A549 (cell line): Measurements from ENCODE around the gene KCNG1. TPM values are rescaled to one million over a fixed set of nuclear protein-coding genes. Genes with fewer than 3 reads are reported as not detected.

Experiments used
- ATAC-seq, 2 experiments: fragments of 200-7000 bp in 1 of 2; fragments of >200 bp in 1 of 2; cut with Nextera tagmentation in 1 of 2; cut with Tn5 transposase in 1 of 2; 3 replicates each; pipeline versions ENCODE4 v1.8.0 to v1.9.1; 2018 to 2020; ENCODE audit warnings: mild to moderate bottlenecking in 1 of 2, moderate library complexity in 1 of 2
- CTCF ChIA-PET: fragments of 300-600 bp; sonication (Branson Sonifier 250); formaldehyde crosslinking; extraction: SDS; loops from one replicate; lab custom pipeline; 2021; ENCODE audit warnings: antibody characterized with exemption, inconsistent platforms; lab: Yijun Ruan, JAX
- POLR2A ChIA-PET: fragments of 350-600 bp; formaldehyde crosslinking; extraction: SDS; loops from one replicate; lab custom pipeline; 2021; ENCODE audit warnings: antibody characterized with exemption, inconsistent platforms; lab: Yijun Ruan, JAX
- DNase-seq, 2 experiments: peaks; one replicate each; pipeline versions ENCODE4 v3.0.0 to v3.0.0-alpha.2; 2011 to 2016; ENCODE audit warnings: low read depth in 1 of 2, low spot score in 1 of 2
- FAIRE-seq: peaks from 2 replicates; lab custom pipeline; 2011; peaks lifted over from hg19 to GRCh38; lab: Jason Lieb, UNC
- H3K27ac ChIP-seq, 2 experiments: fragments of >200 bp; sonication (Bioruptor Twin); formaldehyde crosslinking; 3 replicates each; pipeline ENCODE4 v1.5.1; 2016 to 2017
- H3K4me1 ChIP-seq: fragments of >200 bp; sonication (Bioruptor Twin); formaldehyde crosslinking; 3 replicates; pipeline ENCODE4 v1.6.1; 2016
- H3K4me2 ChIP-seq: fragments of >200 bp; sonication (Bioruptor Twin); formaldehyde crosslinking; 3 replicates; pipeline ENCODE4 v1.6.1; 2016
- H3K4me3 ChIP-seq: fragments of >200 bp; sonication (Bioruptor Twin); formaldehyde crosslinking; 3 replicates; pipeline ENCODE4 v1.5.1; 2016
- H3K9me3 ChIP-seq: fragments of >200 bp; sonication (Bioruptor Twin); formaldehyde crosslinking; 3 replicates; pipeline ENCODE4 v1.6.1; 2016
- BHLHE40 ChIP-seq: IDR thresholded peaks from 2 replicates; pipeline ENCODE4 v1.6.1; 2012; ENCODE audit warnings: low read depth, low read length, inconsistent platforms
- CBX8 ChIP-seq: fragments of 200-600 bp; sonication (generic); IDR thresholded peaks from 2 replicates; pipeline ENCODE4 v1.6.1; 2016
- CHD2 ChIP-seq: fragments of 150-350 bp; IDR thresholded peaks from 2 replicates; pipeline ENCODE4 v1.6.1; 2014; ENCODE audit warnings: low read length; ENCODE audit not compliant: partially characterized antibody
- CHD4 ChIP-seq: fragments of 200-600 bp; sonication (generic); IDR thresholded peaks from 2 replicates; pipeline ENCODE4 v1.6.1; 2016; ENCODE audit warnings: antibody characterized with exemption, mild to moderate bottlenecking, borderline replicate concordance
- EP300 ChIP-seq, 2 experiments: fragments of >200 bp; sonication (Bioruptor Twin); formaldehyde crosslinking; IDR thresholded peaks; 2 replicates in 1 of 2; 3 replicates in 1 of 2; pipeline ENCODE4 v1.6.1; 2016 to 2017
- FOSL2 ChIP-seq, 2 experiments: fragments of 450-650 bp in 1 of 2; fragments of >200 bp in 1 of 2; sonication (Bioruptor Twin) in 1 of 2; formaldehyde crosslinking; IDR thresholded peaks; 2 replicates each; pipeline versions ENCODE4 v1.5.0 to v1.6.1; 2016 to 2020; ENCODE audit warnings: mild to moderate bottlenecking in 1 of 2, moderate library complexity in 1 of 2
- HDAC2 ChIP-seq: fragments of 200-600 bp; sonication (generic); IDR thresholded peaks from 2 replicates; pipeline ENCODE4 v1.6.1; 2016
- HEYL ChIP-seq: fragments of 250-450 bp; sonication (Bioruptor Pico); IDR thresholded peaks from 2 replicates; pipeline ENCODE4 v1.8.0; 2021; ENCODE audit warnings: mild to moderate bottlenecking, moderate library complexity
- HOXA7 ChIP-seq: fragments of 250-450 bp; sonication (Bioruptor Pico); IDR thresholded peaks from 2 replicates; pipeline ENCODE4 v1.5.0; 2020; ENCODE audit warnings: mild to moderate bottlenecking, moderate library complexity
- HOXB13 ChIP-seq: fragments of 250-450 bp; sonication (Bioruptor Pico); IDR thresholded peaks from 2 replicates; pipeline ENCODE4 v1.5.0; 2020; ENCODE audit warnings: low read depth, mild to moderate bottlenecking, moderate library complexity
- JUN ChIP-seq, 2 experiments: fragments of >200 bp; sonication (Bioruptor Twin); formaldehyde crosslinking; IDR thresholded peaks; 2 replicates in 1 of 2; 3 replicates in 1 of 2; pipeline ENCODE4 v1.6.1; 2016 to 2017
- KDM1A ChIP-seq: fragments of 200-600 bp; sonication (generic); IDR thresholded peaks from 2 replicates; pipeline ENCODE4 v1.6.1; 2016; ENCODE audit warnings: low read depth, mild to moderate bottlenecking
- KDM5A ChIP-seq: fragments of 200-600 bp; sonication (generic); IDR thresholded peaks from 2 replicates; pipeline ENCODE4 v1.6.1; 2016; ENCODE audit warnings: antibody characterized with exemption, mild to moderate bottlenecking
- MAFK ChIP-seq: fragments of 450-650 bp; IDR thresholded peaks from 2 replicates; pipeline ENCODE4 v1.6.1; 2014; ENCODE audit not compliant: partially characterized antibody
- MYC ChIP-seq: IDR thresholded peaks from 2 replicates; pipeline ENCODE4 v1.6.1; 2012; ENCODE audit warnings: mild to moderate bottlenecking, inconsistent platforms, low read length, improper control_type of control experiment, borderline replicate concordance
- NFE2L2 ChIP-seq: fragments of 150-350 bp; conservative IDR thresholded peaks from 2 replicates; pipeline ENCODE4 v1.6.1; 2014; ENCODE audit warnings: low read length
- NPAS2 ChIP-seq: fragments of 250-450 bp; sonication (Bioruptor Pico); IDR thresholded peaks from 2 replicates; pipeline ENCODE4 v1.8.0; 2022; ENCODE audit warnings: mild to moderate bottlenecking, moderate library complexity, borderline replicate concordance
- POLR2A ChIP-seq: IDR thresholded peaks from 2 replicates; pipeline ENCODE4 v1.6.1; 2012; ENCODE audit warnings: mild to moderate bottlenecking, low read length
- RAD21 ChIP-seq, 2 experiments: fragments of >200 bp in 1 of 2; sonication (Bioruptor Twin) in 1 of 2; formaldehyde crosslinking in 1 of 2; IDR thresholded peaks in 1 of 2; conservative IDR thresholded peaks in 1 of 2; 2 replicates in 1 of 2; 3 replicates in 1 of 2; pipeline ENCODE4 v1.6.1; 2012 to 2018; ENCODE audit warnings: inconsistent platforms in 1 of 2
- RFX5 ChIP-seq: fragments of 450-650 bp; IDR thresholded peaks from 2 replicates; pipeline ENCODE4 v1.7.1; 2014; ENCODE audit warnings: antibody characterized with exemption, mild to moderate bottlenecking, moderate library complexity
- RNF2 ChIP-seq: fragments of 200-600 bp; sonication (generic); IDR thresholded peaks from 2 replicates; pipeline ENCODE4 v1.6.1; 2016; ENCODE audit warnings: low read depth, mild to moderate bottlenecking, antibody characterized with exemption, moderate library complexity, borderline replicate concordance
- TFCP2L1 ChIP-seq: fragments of 250-450 bp; sonication (Bioruptor Pico); IDR thresholded peaks from 2 replicates; pipeline ENCODE4 v1.5.0; 2021; ENCODE audit warnings: mild to moderate bottlenecking
- TP53 ChIP-seq: fragments of 250-450 bp; sonication (Bioruptor Pico); IDR thresholded peaks from 2 replicates; pipeline ENCODE4 v1.5.0; 2021; ENCODE audit warnings: mild to moderate bottlenecking, moderate library complexity
- ZC3H11A ChIP-seq: fragments of 450-650 bp; IDR thresholded peaks from 2 replicates; pipeline ENCODE4 v1.6.1; 2014; ENCODE audit warnings: antibody characterized with exemption, mild to moderate bottlenecking
- ZSCAN20 ChIP-seq: fragments of 250-450 bp; sonication (Bioruptor Pico); IDR thresholded peaks from 2 replicates; pipeline ENCODE4 v1.8.0; 2022; ENCODE audit warnings: mild to moderate bottlenecking, moderate library complexity
- WGBS: methylation state at CpG from one replicate; pipeline ENCODE4 v1.1.6; 2017; ENCODE audit errors: missing lambda C conversion rate; 5-methylcytosine and 5-hydroxymethylcytosine counted together
- polyA plus RNA-seq, 4 experiments: library from polyadenylated mRNA; depleted of rRNA in 3 of 4; stranded (reverse); fragments of >200 nt; fragmentation: RNase III in 1 of 4; extraction: RNeasy Plus Mini Kit Qiagen cat#74134 plus additional on column Dnase treatment in 1 of 4; gene quantifications; 2 replicates in 3 of 4; 3 replicates in 1 of 4; pipeline ENCODE4 v1.2.3, GENCODE V29; 2011 to 2017
- TF ChIP-seq, protein P1 (sequence below): fragments of 450-650 bp; IDR thresholded peaks from 2 replicates; pipeline ENCODE4 v1.6.1; 2014; ENCODE audit warnings: antibody characterized with exemption
- TF ChIP-seq, protein P2 (sequence below): IDR thresholded peaks from 2 replicates; pipeline ENCODE4 v1.6.1; 2012
- TF ChIP-seq, protein P3 (sequence below): fragments of >200 bp; sonication (Bioruptor Twin); formaldehyde crosslinking; IDR thresholded peaks from 3 replicates; pipeline ENCODE4 v1.6.1; 2016
- TF ChIP-seq, protein P4 (sequence below): fragments of 200-600 bp; sonication (generic); IDR thresholded peaks from 2 replicates; pipeline ENCODE4 v1.6.1; 2016; ENCODE audit warnings: antibody characterized with exemption, mild to moderate bottlenecking, moderate library complexity
- TF ChIP-seq, protein P5 (sequence below): fragments of >200 bp; sonication (Bioruptor Twin); formaldehyde crosslinking; IDR thresholded peaks from 3 replicates; pipeline ENCODE4 v1.5.1; 2016

KCNG1 gene
- polyA plus RNA-seq, 2 of the 4 experiments (the other 2 are of a cell fraction), result 8.5 to 12.3 TPM

DNA sequence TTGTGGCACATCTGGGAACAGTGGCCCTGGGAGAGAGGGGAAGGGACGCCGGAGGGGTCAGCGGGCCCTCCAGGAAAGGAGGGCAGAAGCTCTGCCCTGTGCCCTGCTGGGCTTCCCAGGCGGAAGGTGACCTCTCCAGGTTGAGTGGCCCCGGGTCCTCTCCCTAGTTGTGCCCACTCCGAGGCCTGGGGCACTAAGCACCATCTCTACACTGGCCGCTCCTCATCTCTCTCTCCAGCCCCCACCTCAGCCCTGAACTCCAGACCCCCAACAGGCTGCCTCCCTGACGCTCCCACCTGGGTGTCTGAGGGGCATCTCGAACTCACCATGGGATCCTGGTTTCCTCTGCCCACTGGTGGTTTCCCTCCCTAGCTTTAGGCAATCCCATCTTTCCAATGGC is 18.1 kb downstream of the KCNG1 start:
- ATAC-seq (no peak), DNase-seq (no peak), FAIRE-seq (no peak)
- no peak overlapping the region for H3K4me3 ChIP-seq
- H3K4me1 ChIP-seq, result no peaks in the 10 kb centered on the region
- 80% methylated on average over 9 of the region's 9 CpGs for WGBS
- ChIA-PET POLR2A (no interaction called here), CTCF (interaction anchor here (1.3 to 3.1 kb wide), 3 partner anchors 10 to 302 kb away, joined by 3 to 18 read pairs (median 5); no protein-coding TSS in a partner anchor)
- TF ChIP-seq JUN (IDR thresholded peaks at IDR 0.05) (no peak), KDM1A (no peak), TFCP2L1 (CRISPR knock-in tag) (no peak), ZSCAN20 (no peak), RNF2 (no peak), RFX5 (no peak), BHLHE40 (no peak), MYC (no peak), TP53 (CRISPR knock-in tag) (no peak), NFE2L2 (no peak), POLR2A (no peak), MAFK (no peak), EP300 (IDR thresholded peaks at IDR 0.05) (no peak)
- TF ChIP-seq, protein P1, sequence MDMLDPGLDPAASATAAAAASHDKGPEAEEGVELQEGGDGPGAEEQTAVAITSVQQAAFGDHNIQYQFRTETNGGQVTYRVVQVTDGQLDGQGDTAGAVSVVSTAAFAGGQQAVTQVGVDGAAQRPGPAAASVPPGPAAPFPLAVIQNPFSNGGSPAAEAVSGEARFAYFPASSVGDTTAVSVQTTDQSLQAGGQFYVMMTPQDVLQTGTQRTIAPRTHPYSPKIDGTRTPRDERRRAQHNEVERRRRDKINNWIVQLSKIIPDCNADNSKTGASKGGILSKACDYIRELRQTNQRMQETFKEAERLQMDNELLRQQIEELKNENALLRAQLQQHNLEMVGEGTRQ, result no peak
- TF ChIP-seq, protein P2, sequence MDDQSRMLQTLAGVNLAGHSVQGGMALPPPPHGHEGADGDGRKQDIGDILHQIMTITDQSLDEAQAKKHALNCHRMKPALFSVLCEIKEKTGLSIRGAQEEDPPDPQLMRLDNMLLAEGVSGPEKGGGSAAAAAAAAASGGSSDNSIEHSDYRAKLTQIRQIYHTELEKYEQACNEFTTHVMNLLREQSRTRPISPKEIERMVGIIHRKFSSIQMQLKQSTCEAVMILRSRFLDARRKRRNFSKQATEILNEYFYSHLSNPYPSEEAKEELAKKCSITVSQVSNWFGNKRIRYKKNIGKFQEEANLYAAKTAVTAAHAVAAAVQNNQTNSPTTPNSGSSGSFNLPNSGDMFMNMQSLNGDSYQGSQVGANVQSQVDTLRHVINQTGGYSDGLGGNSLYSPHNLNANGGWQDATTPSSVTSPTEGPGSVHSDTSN, result no peak
- H3K4me2 ChIP-seq, result no peak overlapping the region
- no peaks in the 10 kb centered on the region for H3K9me3 ChIP-seq
- no peak overlapping the region for H3K27ac ChIP-seq

DNA sequence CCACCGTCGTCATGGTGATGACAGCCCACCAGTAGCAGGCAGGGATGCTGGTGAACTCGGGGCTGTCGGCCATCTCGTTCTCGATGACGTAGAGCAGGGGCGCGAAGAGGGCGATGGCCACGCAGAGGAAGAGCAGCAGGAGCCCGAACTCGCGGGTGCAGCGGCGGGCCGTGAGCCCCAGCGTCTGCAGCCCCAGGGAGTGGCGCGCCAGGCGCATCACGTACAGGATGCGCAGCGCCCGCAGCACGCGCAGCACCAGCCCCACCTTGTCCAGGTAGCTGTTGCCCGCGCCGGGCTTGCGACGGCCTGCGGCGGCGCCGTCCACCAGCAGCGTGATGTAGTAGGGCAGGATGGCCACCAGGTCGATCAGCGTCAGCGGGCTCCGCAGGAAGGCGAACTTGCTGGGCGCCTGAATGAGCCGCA is 18.6 kb downstream of the KCNG1 start:
- ChIA-PET CTCF (interaction anchor here (1.3 to 3.1 kb wide), 4 partner anchors 11 to 303 kb away, joined by 3 to 18 read pairs (median 4); no protein-coding TSS in a partner anchor), POLR2A (no interaction called here)
- FAIRE-seq, result no peak
- no peak overlapping the region for H3K4me3 ChIP-seq
- DNase-seq, result no peak
- no peak overlapping the region for H3K27ac ChIP-seq
- no peaks in the 10 kb centered on the region for H3K9me3 ChIP-seq
- no peak overlapping the region for H3K4me2 ChIP-seq
- WGBS, result 94% methylated on average over 25 of the region's 44 CpGs
- no peak for ATAC-seq
- no peaks in the 10 kb centered on the region for H3K4me1 ChIP-seq
- no peak for TF ChIP-seq NPAS2 (CRISPR knock-in tag)
- TF ChIP-seq POLR2A, result no peak
- TF ChIP-seq HOXB13 (CRISPR knock-in tag), result no peak
- TF ChIP-seq RAD21 (conservative IDR thresholded peaks at IDR 0.05 in 1 of 2, IDR thresholded peaks at IDR 0.05 in 1 of 2), result no peak
- TF ChIP-seq HEYL (CRISPR knock-in tag), result no peak
- TF ChIP-seq CHD4, result no peak
- TF ChIP-seq, protein P3, sequence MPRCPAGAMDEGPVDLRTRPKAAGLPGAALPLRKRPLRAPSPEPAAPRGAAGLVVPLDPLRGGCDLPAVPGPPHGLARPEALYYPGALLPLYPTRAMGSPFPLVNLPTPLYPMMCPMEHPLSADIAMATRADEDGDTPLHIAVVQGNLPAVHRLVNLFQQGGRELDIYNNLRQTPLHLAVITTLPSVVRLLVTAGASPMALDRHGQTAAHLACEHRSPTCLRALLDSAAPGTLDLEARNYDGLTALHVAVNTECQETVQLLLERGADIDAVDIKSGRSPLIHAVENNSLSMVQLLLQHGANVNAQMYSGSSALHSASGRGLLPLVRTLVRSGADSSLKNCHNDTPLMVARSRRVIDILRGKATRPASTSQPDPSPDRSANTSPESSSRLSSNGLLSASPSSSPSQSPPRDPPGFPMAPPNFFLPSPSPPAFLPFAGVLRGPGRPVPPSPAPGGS, result no peak
- no peak for TF ChIP-seq RNF2
- TF ChIP-seq, protein P2, result no peak
- TF ChIP-seq HDAC2, result no peak
- TF ChIP-seq ZC3H11A, result no peak
- TF ChIP-seq, protein P4, sequence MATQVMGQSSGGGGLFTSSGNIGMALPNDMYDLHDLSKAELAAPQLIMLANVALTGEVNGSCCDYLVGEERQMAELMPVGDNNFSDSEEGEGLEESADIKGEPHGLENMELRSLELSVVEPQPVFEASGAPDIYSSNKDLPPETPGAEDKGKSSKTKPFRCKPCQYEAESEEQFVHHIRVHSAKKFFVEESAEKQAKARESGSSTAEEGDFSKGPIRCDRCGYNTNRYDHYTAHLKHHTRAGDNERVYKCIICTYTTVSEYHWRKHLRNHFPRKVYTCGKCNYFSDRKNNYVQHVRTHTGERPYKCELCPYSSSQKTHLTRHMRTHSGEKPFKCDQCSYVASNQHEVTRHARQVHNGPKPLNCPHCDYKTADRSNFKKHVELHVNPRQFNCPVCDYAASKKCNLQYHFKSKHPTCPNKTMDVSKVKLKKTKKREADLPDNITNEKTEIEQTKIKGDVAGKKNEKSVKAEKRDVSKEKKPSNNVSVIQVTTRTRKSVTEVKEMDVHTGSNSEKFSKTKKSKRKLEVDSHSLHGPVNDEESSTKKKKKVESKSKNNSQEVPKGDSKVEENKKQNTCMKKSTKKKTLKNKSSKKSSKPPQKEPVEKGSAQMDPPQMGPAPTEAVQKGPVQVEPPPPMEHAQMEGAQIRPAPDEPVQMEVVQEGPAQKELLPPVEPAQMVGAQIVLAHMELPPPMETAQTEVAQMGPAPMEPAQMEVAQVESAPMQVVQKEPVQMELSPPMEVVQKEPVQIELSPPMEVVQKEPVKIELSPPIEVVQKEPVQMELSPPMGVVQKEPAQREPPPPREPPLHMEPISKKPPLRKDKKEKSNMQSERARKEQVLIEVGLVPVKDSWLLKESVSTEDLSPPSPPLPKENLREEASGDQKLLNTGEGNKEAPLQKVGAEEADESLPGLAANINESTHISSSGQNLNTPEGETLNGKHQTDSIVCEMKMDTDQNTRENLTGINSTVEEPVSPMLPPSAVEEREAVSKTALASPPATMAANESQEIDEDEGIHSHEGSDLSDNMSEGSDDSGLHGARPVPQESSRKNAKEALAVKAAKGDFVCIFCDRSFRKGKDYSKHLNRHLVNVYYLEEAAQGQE, result no peak
- TF ChIP-seq FOSL2 (IDR thresholded peaks at IDR 0.05), result no peak
- no peak for TF ChIP-seq FOSL2 (CRISPR knock-in tag; IDR thresholded peaks at IDR 0.05)
- no peak for TF ChIP-seq KDM5A
- no peak for TF ChIP-seq CBX8
- TF ChIP-seq, protein P5, sequence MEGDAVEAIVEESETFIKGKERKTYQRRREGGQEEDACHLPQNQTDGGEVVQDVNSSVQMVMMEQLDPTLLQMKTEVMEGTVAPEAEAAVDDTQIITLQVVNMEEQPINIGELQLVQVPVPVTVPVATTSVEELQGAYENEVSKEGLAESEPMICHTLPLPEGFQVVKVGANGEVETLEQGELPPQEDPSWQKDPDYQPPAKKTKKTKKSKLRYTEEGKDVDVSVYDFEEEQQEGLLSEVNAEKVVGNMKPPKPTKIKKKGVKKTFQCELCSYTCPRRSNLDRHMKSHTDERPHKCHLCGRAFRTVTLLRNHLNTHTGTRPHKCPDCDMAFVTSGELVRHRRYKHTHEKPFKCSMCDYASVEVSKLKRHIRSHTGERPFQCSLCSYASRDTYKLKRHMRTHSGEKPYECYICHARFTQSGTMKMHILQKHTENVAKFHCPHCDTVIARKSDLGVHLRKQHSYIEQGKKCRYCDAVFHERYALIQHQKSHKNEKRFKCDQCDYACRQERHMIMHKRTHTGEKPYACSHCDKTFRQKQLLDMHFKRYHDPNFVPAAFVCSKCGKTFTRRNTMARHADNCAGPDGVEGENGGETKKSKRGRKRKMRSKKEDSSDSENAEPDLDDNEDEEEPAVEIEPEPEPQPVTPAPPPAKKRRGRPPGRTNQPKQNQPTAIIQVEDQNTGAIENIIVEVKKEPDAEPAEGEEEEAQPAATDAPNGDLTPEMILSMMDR, result no peak
- TF ChIP-seq CHD2, result no peak
- no peak for TF ChIP-seq HOXA7 (CRISPR knock-in tag)
